Esophagus (tissue), 2 donors: Measurements from ENCODE around the gene ZNF513. TPM values are rescaled to one million over a fixed set of nuclear protein-coding genes. Genes with fewer than 3 reads are reported as not detected.

Experiments used
- H3K27ac ChIP-seq, 2 donors: one replicate each; pipeline ENCODE4 v1.5.1; 2013; ENCODE audit warnings: low read depth in 2 of 2, mild to moderate bottlenecking in 2 of 2, inconsistent platforms in 1 of 2, low read length in 1 of 2, moderate library complexity in 1 of 2
- H3K27me3 ChIP-seq, 2 donors: one replicate each; pipeline ENCODE4 v1.6.1; 2013; ENCODE audit warnings: low read length in 2 of 2, control low read depth in 1 of 2, mild to moderate bottlenecking in 1 of 2; ENCODE audit not compliant: insufficient read depth in 2 of 2, control insufficient read depth in 1 of 2
- H3K36me3 ChIP-seq, 2 donors: one replicate each; pipeline ENCODE4 v1.6.1; 2013; ENCODE audit warnings: low read length in 1 of 2; ENCODE audit not compliant: control insufficient read depth in 2 of 2, insufficient read depth in 2 of 2
- H3K4me1 ChIP-seq, 2 donors: one replicate each; pipeline ENCODE4 v1.6.1; 2013; ENCODE audit warnings: low read length in 1 of 2; ENCODE audit not compliant: control insufficient read depth in 2 of 2, insufficient read depth in 2 of 2
- H3K4me3 ChIP-seq, 2 donors: one replicate each; pipeline ENCODE4 v1.5.1; 2013; ENCODE audit warnings: low read length in 2 of 2, mild to moderate bottlenecking in 2 of 2, low read depth in 1 of 2, moderate library complexity in 1 of 2
- H3K9me3 ChIP-seq, 2 donors: one replicate each; pipeline ENCODE4 v1.6.1; 2013; ENCODE audit warnings: mild to moderate bottlenecking in 2 of 2, low read depth in 1 of 2, low read length in 1 of 2, moderate library complexity in 1 of 2; ENCODE audit not compliant: control insufficient read depth in 2 of 2, insufficient read depth in 1 of 2
- WGBS, 2 donors: extraction: QIAGEN DNeasy Blood & Tissue Kit; methylation state at CpG; one replicate each; pipeline ENCODE4 v1.1.7; 2013; 5-methylcytosine and 5-hydroxymethylcytosine counted together
- polyA plus RNA-seq, 2 donors: library from polyadenylated mRNA; stranded (reverse); fragments of 200-250 nt; gene quantifications; one replicate each; pipeline ENCODE4 v1.2.3, GENCODE V29; 2013
- donor health status: healthy with polysubstance abuse.
- donor health status: Bipolar disorder and iron deficiency.

The ZNF513 gene
- polyA plus RNA-seq, 2 donors: 20.0 to 34.5 TPM

DNA sequence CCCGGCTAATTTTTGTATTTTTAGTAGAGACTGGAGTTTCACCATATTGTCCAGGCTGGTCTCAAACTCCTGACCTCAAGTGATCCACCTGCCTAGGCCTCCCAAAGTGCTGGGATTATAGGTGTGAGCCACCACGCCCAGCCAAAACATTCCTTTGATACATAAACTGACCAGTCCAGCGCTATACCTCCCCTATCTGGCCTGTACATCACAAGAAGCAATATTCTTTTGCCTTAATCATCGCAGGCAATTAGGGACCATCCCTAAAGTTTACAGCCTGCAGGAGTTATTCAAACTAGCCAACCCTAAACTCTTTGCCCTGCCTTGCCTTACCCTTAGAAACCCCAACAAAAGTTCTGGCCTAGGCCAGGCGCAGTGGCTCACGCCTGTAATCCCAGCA lies 35.6 kb upstream of the ZNF513 start:
- Histone ChIP-seq H3K4me3 (no peak overlapping the region), H3K36me3 (no peaks in the 10 kb centered on the region), H3K27me3 (no peaks in the 10 kb centered on the region), H3K27ac (no peak overlapping the region), H3K4me1 (no peaks in the 10 kb centered on the region), H3K9me3 (no peaks in the 10 kb centered on the region)
- WGBS, 2 donors: 94 to 95% methylated on average over 6 of the region's 6 CpGs

DNA sequence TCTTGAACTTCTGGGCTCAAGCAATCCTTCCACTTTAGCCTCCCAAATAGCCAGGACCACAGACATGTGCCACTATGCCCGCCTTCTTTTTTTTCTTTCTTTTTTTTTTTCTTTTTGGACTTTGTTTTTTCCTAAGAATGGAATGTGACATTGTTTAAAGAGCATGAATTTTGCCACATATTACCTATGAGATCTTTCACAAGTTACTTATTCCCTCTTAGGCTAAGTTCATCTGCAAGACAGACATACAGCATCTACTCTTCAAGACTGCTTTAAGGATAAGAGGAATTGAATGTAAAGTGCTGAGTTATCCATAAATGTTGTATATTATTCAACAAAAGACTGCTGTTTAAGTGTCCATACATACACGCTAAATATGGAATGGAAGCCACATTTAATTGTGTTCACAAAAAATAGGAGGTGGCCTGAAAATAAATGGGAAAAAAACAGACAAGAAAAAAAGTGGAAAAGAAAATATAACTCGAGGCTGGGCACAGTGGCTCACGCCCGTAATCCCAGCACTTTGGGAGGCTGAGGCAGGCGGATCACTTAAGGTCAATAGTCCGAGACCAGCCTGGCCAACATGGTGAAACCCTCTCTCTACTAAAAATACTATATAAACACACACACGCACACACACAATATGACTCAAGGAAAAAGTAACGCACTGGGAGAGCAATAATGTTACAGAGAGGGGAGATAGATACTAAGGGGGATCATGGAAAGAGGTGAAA lies 32.1 kb upstream of the ZNF513 start:
- Histone ChIP-seq H3K36me3 (no peaks in the 10 kb centered on the region), H3K27ac (no peak overlapping the region), H3K27me3 (no peaks in the 10 kb centered on the region), H3K4me1 (peaks cover 0 to 2% of the 10 kb centered on the region in 2 donors), H3K9me3 (no peaks in the 10 kb centered on the region), H3K4me3 (no peak overlapping the region)
- 87 to 88% methylated on average over 9 of the region's 9 CpGs for WGBS, 2 donors

DNA sequence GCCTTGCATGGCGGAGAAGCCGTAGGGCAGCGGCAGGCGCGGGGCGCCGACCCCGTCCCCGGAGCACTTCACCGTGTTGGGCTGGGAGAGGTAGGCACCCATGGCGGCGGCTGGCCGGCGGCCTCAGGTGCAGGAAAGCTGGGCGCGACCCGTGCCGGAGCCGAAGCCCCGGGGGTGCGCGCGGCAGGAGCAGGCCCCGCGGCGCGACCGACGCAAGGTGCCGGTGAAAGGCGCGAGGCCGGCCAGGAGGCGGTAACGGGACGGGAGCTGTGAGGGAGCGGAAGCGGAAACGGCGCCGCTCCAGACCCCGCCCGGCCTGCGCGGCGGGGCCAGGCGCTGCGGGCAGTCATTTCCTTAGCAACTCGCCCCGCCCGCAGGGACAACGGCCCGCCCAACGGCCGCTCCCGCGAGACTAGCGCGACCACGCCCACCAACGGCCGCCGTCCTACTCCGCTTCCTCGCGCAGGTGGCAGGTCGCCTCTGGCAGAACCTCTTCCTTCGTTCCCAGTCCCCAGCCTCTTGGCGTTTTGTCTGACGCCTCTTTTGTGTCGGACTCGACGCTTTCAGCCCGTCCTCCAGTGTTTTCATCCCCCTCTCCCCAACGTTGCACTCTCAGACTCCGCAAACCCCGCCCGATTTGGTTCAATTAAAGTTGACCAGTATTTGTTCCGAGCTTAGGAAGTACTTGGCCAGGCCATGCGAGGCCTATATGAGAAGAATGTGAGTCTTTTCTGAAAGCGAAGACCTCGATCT lies 29.0 kb upstream of the ZNF513 start, which contains the start of gene PPM1G:
Gene PPM1G (minus strand): TSS at position 271 of the 753 bp plus-strand sequence. CDS start 169 bp downstream, at position 102.
- no peaks in the 10 kb centered on the region for H3K9me3 ChIP-seq
- H3K36me3 ChIP-seq: no peaks in the 10 kb centered on the region
- H3K4me1 ChIP-seq: peaks cover 0 to 2% of the 10 kb centered on the region in 2 donors
- peak within 1 kb of the TSS; percentile 86 to 92 for H3K27ac ChIP-seq
- peak within 1 kb of the TSS; percentile 85 to 90 for H3K4me3 ChIP-seq
- WGBS, 2 donors: 1% methylated on average over 48 to 82 of the region's 82 CpGs
- no peaks in the 10 kb centered on the region for H3K27me3 ChIP-seq

DNA sequence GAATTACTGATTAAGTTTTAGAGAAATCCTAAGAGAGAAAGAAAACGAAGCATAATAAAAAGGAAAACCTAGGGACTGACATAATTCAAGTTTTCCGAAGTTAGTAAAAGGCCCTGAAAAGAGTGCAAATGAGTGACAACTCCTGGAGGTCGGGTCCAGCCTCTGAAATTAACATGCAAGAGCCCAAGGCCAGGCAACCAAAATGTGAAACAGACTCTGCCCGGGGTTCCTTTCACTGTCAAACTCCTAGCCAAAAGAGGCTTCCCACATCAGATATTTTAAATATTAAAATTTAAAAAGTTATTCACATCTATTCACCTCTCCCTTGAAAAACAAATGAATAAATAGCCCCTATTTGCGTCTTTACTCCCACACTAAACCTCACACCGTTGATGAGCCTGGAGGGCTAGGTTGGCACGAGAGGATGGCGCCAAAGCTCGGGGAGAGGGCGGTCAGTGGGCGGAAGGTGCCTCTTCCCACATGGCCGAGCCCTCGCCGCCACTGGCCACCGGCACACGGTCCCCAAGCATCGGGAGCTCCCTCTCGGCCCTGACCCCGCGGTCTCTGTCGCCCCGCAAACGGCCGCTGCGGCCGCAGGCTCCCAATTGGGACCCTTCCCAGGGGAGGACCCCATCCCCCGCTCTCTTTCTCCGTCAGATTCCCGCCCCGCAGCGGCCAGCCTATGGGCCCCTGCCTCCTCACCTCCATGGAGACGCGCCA lies 28.2 kb upstream of the ZNF513 start:
- peak overlapping the region; percentile 76 to 92 for H3K27ac ChIP-seq
- H3K4me3 ChIP-seq: peak overlapping the region; percentile 85 to 90
- H3K27me3 ChIP-seq: no peaks in the 10 kb centered on the region
- no peaks in the 10 kb centered on the region for H3K9me3 ChIP-seq
- no peaks in the 10 kb centered on the region for H3K36me3 ChIP-seq
- H3K4me1 ChIP-seq: peaks cover 0 to 2% of the 10 kb centered on the region in 2 donors
- WGBS, 2 donors: 0 to 1% methylated on average over 33 of the region's 33 CpGs

DNA sequence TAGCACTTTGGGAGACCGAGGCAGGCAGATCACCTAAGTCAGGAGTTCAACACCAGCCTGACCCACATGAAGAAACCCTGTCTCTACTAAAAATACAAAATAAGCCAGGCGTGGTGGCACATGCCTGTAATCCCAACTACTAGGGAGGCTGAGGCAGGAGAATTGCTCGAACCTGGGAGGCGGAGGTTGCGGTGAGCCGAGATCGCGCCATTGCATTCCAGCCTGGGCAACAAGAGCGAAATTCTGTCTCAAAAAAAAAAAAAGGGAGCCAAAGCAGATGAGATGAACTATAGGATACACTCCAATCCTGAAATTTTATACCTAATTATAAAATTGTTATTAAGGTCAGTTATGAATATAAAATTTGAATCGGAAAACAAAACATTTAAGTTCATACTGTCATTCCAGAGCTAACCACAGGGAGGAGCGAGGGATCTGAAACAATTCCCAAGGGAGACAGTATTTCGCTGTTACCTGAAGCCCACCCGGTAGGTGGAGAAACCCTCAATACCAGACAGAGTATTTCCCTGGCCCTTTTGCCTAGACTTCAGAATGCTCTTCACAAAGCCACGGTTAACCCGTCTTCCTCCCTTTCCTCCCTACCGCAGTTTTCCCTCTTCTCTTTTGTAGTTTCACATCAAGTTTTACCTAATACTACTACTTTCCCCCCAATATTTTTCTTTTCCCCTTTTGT lies 27.4 kb upstream of the ZNF513 start:
- peak overlapping the region; percentile 12 to 90 for H3K4me3 ChIP-seq
- H3K36me3 ChIP-seq: no peaks in the 10 kb centered on the region
- H3K27ac ChIP-seq: no peak overlapping the region
- WGBS, 2 donors: 49 to 50% methylated on average over 16 of the region's 16 CpGs
- peaks cover 0 to 2% of the 10 kb centered on the region in 2 donors for H3K4me1 ChIP-seq
- H3K9me3 ChIP-seq: no peaks in the 10 kb centered on the region
- no peaks in the 10 kb centered on the region for H3K27me3 ChIP-seq

GRCh38 chr2:27400348-27401135 lies 20.0 kb upstream of the ZNF513 start:
- Histone ChIP-seq H3K9me3 (no peaks in the 10 kb centered on the region), H3K4me3 (no peak overlapping the region), H3K27ac (no peak overlapping the region), H3K36me3 (no peaks in the 10 kb centered on the region), H3K27me3 (no peaks in the 10 kb centered on the region), H3K4me1 (no peaks in the 10 kb centered on the region)
- WGBS, 2 donors: 97 to 100% methylated on average over 2 of the region's 2 CpGs

DNA sequence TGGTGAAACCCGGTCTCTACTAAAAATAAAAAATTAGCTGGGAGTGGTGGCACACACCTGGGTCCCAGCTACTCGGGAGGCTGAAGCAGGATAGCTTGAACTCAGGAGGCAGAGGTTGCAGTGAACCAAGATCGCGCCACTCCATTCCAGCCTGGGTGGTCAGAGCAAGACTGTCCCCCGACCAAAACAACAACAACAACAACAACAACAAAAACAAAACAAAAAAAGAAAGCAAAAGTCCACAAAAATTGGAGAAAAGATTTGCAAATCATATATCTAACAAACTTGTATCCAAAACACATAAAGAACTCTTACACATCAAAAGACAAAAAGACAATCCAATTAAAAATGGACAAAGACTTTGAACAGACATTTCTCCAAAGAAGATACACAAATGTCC lies 18.4 kb upstream of the ZNF513 start:
- Histone ChIP-seq H3K9me3 (no peaks in the 10 kb centered on the region), H3K4me1 (no peaks in the 10 kb centered on the region), H3K4me3 (no peak overlapping the region), H3K27ac (no peak overlapping the region), H3K27me3 (no peaks in the 10 kb centered on the region), H3K36me3 (no peaks in the 10 kb centered on the region)
- WGBS, 2 donors: 95 to 96% methylated on average over 5 of the region's 5 CpGs

- Histone ChIP-seq H3K27ac (no peak overlapping the region), H3K9me3 (no peaks in the 10 kb centered on the region), H3K4me1 (no peaks in the 10 kb centered on the region), H3K4me3 (no peak overlapping the region), H3K36me3 (peaks cover 0 to 4% of the 10 kb centered on the region in 2 donors), H3K27me3 (no peaks in the 10 kb centered on the region)
- 97 to 98% methylated on average over 33 of the region's 33 CpGs for WGBS, 2 donors
These were observed 12.7 kb upstream of the ZNF513 start for GRCh38 chr2:27393225-27393624.
